Measurements from ENCODE around the gene CTTNBP2.

DNA sequence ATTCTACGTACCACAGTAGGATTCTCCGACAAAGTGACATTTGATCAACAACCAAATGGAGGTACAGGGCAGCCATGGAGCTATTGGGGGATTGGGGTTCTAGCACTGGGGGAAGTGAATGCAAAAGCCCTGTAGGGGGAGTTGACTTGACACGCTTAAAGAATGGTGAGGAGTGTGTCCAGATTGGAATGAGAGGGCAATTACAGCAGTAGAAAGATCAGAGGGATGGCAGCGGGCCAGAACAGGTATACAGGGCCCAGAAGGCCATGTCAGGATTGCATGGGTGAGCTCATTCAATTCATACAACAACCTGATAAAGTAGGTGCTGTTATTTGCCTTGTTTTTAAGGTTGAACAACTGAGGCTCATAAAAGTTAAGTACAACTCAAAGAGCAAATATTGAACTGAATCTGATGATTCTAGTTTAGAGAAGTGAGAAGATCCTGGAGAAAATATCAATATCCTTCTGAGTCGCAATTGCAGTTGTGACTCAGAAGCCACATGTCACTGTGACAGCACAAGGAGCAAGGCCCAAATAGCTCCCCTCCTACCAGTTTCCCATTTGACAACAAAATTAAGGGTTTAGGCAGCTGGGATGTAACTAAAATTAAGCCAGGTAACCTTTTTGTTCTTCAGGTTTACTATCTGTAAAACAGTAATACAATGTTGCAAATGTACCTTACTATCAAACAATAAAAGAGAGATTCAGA lies 28.0 kb upstream of the CTTNBP2 start:
- no peak for TF ChIP-seq TAF1 (IDR thresholded peaks at IDR 0.05; ENCODE audit: low read depth, low read length)
- TF ChIP-seq POLR2A (IDR thresholded peaks at IDR 0.05; ENCODE audit: low read depth, low read length) = no peak

All from GM12891 (cell line).